PC-9 (cell line): ENCODE measurements around the gene KCTD13. TPM values are rescaled to one million over a fixed set of nuclear protein-coding genes. Genes with fewer than 3 reads are reported as not detected.
"Not testable (repeated sequence)": the region's sequence is repeated elsewhere in the genome, so short reads cannot be mapped to it uniquely, and the experiment has no call there.

Experiments used
- BruUV-seq: library from RNA; stranded (reverse); fragments of 400-500 nt; replicated peaks from 2 replicates; lab custom pipeline; 2021; lab: Mats Ljungman, UMichigan
- CTCF ChIA-PET: fragments of 300-600 bp; sonication (Branson Sonifier 250); formaldehyde crosslinking; loops from one replicate; lab custom pipeline; 2022; ENCODE audit warnings: antibody characterized with exemption; lab: Charles Lee
- POLR2A ChIA-PET: fragments of 300-600 bp; sonication (Branson Sonifier 250); formaldehyde crosslinking; loops from one replicate; lab custom pipeline; 2022; ENCODE audit warnings: antibody characterized with exemption; ENCODE audit not compliant: unreplicated experiment; lab: Charles Lee
- DNase-seq, 2 experiments: peaks; one replicate each; pipeline versions ENCODE4 v3.0.0 to v3.0.0-alpha.2; 2015 to 2022; ENCODE audit warnings: mixed read lengths in 1 of 2
- H2AFZ ChIP-seq: fragments of 200-600 bp; sonication (generic); 2 replicates; pipeline ENCODE4 v1.8.1; 2017; ENCODE audit warnings: antibody characterized with exemption
- H3F3A ChIP-seq: fragments of 200-600 bp; sonication (generic); 2 replicates; pipeline ENCODE4 v1.8.1; 2017; ENCODE audit warnings: antibody characterized with exemption, mild to moderate bottlenecking, low read depth; ENCODE audit not compliant: insufficient read depth
- H3K27ac ChIP-seq: fragments of 200-600 bp; sonication (generic); 2 replicates; pipeline ENCODE4 v1.6.1; 2016; ENCODE audit warnings: mixed run types
- H3K27me3 ChIP-seq: fragments of 200-600 bp; sonication (generic); 2 replicates; pipeline ENCODE4 v1.6.1; 2016; ENCODE audit warnings: low read depth, mixed run types; ENCODE audit not compliant: insufficient read depth
- H3K36me3 ChIP-seq: fragments of 200-600 bp; sonication (generic); 2 replicates; pipeline ENCODE4 v1.6.1; 2016; ENCODE audit warnings: low read depth, mixed run types
- H3K4me1 ChIP-seq: fragments of 200-600 bp; sonication (generic); replicated peaks from 2 replicates; pipeline ENCODE4 v1.6.1; 2016; ENCODE audit warnings: mixed run types; ENCODE audit not compliant: insufficient read depth
- H3K4me2 ChIP-seq: fragments of 200-600 bp; sonication (generic); 2 replicates; pipeline ENCODE4 v1.6.1; 2017; ENCODE audit warnings: mixed run types
- H3K4me3 ChIP-seq: fragments of 200-600 bp; sonication (generic); 2 replicates; pipeline ENCODE4 v1.6.1; 2016; ENCODE audit warnings: mixed run types
- H3K79me2 ChIP-seq: fragments of 200-600 bp; sonication (generic); 2 replicates; pipeline ENCODE4 v1.6.1; 2017; ENCODE audit warnings: low read depth, mixed run types
- H3K9me2 ChIP-seq: fragments of 200-600 bp; sonication (generic); 2 replicates; pipeline ENCODE4 v1.8.1; 2017; ENCODE audit warnings: mild to moderate bottlenecking; ENCODE audit not compliant: insufficient read depth
- H3K9me3 ChIP-seq: fragments of 200-600 bp; sonication (generic); 2 replicates; pipeline ENCODE4 v1.8.1; 2016; ENCODE audit warnings: low read depth; ENCODE audit not compliant: insufficient read depth
- H4K20me1 ChIP-seq: fragments of 200-600 bp; sonication (generic); 2 replicates; pipeline ENCODE4 v1.8.1; 2017; ENCODE audit not compliant: insufficient read depth
- CTCF ChIP-seq: fragments of 200-600 bp; sonication (generic); conservative IDR thresholded peaks from 2 replicates; pipeline ENCODE4 v1.6.1; 2017; ENCODE audit warnings: mixed run types, antibody characterized with exemption, mild to moderate bottlenecking, moderate library complexity
- EZH2 ChIP-seq: fragments of 200-600 bp; sonication (generic); IDR thresholded peaks from 2 replicates; pipeline ENCODE4 v1.8.0; 2017; ENCODE audit warnings: antibody characterized with exemption, low read depth
- intact Hi-C: fragments of 100-400 bp; cut with micrococcal nuclease; formaldehyde crosslinking; loops from one replicate; pipeline ENCODE4 v1.10.0; 2022; ENCODE audit not compliant: unreplicated experiment
- total RNA-seq: library from RNA; stranded (reverse); gene quantifications from 2 replicates; pipeline ENCODE4 v1.2.3, GENCODE V29; 2021

KCTD13 gene
- total RNA-seq, 1 experiment from 2014 or later: 52.7 TPM

- Histone ChIP-seq H3F3A (peaks cover 13% of the 10 kb centered on the region; the same call in 1 of the 2 replicates), H3K4me1 (no peaks in the 10 kb centered on the region), H3K79me2 (no peaks in the 10 kb centered on the region), H3K4me2 (no peak overlapping the region), H4K20me1 (no peaks in the 10 kb centered on the region), H3K27me3 (no peaks in the 10 kb centered on the region), H2AFZ (no peak overlapping the region), H3K27ac (no peak overlapping the region), H3K9me2 (no peaks in the 10 kb centered on the region), H3K9me3 (no peaks in the 10 kb centered on the region), H3K4me3 (no peak overlapping the region), H3K36me3 (no peaks in the 10 kb centered on the region)
- intact Hi-C loops: no loop called here
- no TSS peak for BruUV-seq
- no peak for DNase-seq
- ChIA-PET CTCF (interaction anchor here (0.7 kb wide), 1 partner anchor 24 kb away, joined by 5 read pairs; the partner anchor contains the start of gene SEZ6L2), POLR2A (no interaction called here)
- TF ChIP-seq EZH2: no peak
- TF ChIP-seq CTCF: no peak
Observed at GRCh38 chr16:29875206-29875605, 50.8 kb downstream of the KCTD13 start.

- intact Hi-C loops: no loop called here
- TF ChIP-seq CTCF (no peak), EZH2 (no peak)
- Histone ChIP-seq H4K20me1 (no peaks in the 10 kb centered on the region), H3K27ac (no peak overlapping the region), H3K27me3 (no peaks in the 10 kb centered on the region), H3K4me3 (no peak overlapping the region), H3K9me3 (no peaks in the 10 kb centered on the region), H2AFZ (no peak overlapping the region), H3F3A (peaks cover 13% of the 10 kb centered on the region; the same call in 1 of the 2 replicates), H3K79me2 (no peaks in the 10 kb centered on the region), H3K36me3 (no peaks in the 10 kb centered on the region), H3K9me2 (no peaks in the 10 kb centered on the region), H3K4me1 (no peaks in the 10 kb centered on the region), H3K4me2 (no peak overlapping the region)
- DNase-seq: no peak
- CTCF ChIA-PET: no interaction called here
- POLR2A ChIA-PET: no interaction called here
- no TSS peak for BruUV-seq
Observed at GRCh38 chr16:29873319-29873718, 52.7 kb downstream of the KCTD13 start.

- Histone ChIP-seq H3K4me3 (no peak overlapping the region), H3F3A (peaks cover 9% of the 10 kb centered on the region; the same call in 1 of the 2 replicates), H3K4me2 (no peak overlapping the region), H3K27me3 (no peaks in the 10 kb centered on the region), H3K4me1 (no peaks in the 10 kb centered on the region), H4K20me1 (no peaks in the 10 kb centered on the region), H3K9me3 (no peaks in the 10 kb centered on the region), H3K79me2 (no peaks in the 10 kb centered on the region), H3K36me3 (no peaks in the 10 kb centered on the region), H3K27ac (no peak overlapping the region), H3K9me2 (no peaks in the 10 kb centered on the region), H2AFZ (no peak overlapping the region)
- BruUV-seq: no TSS peak
- no peak for DNase-seq
- intact Hi-C loops: no loop called here
- TF ChIP-seq CTCF (no peak), EZH2 (no peak)
- ChIA-PET POLR2A (no interaction called here), CTCF (no interaction called here)
Observed at GRCh38 chr16:29871822-29872546, 54.0 kb downstream of the KCTD13 start.

GRCh38 chr16:29869067-29869466, 57.0 kb downstream of the KCTD13 start:
- H4K20me1 ChIP-seq, H3K4me3 ChIP-seq, H2AFZ ChIP-seq, intact Hi-C loops, H3K4me2 ChIP-seq, H3F3A ChIP-seq, H3K4me1 ChIP-seq, CTCF ChIA-PET, H3K9me3 ChIP-seq, H3K27ac ChIP-seq, H3K27me3 ChIP-seq, DNase-seq, H3K79me2 ChIP-seq, H3K36me3 ChIP-seq, H3K9me2 ChIP-seq, BruUV-seq: not testable (repeated sequence)
- POLR2A ChIA-PET: interaction anchor here (0.6 kb wide), 1 partner anchor 130 kb away, joined by 17 read pairs; no protein-coding TSS in a partner anchor
